H9 (cell line): ENCODE measurements around the gene SLC22A15. TPM values are rescaled to one million over a fixed set of nuclear protein-coding genes. Genes with fewer than 3 reads are reported as not detected.

ENCODE experiments used
- DNase-seq: peaks from one replicate; pipeline ENCODE4 v3.0.0-alpha.2; 2017
- H2AFZ ChIP-seq: one replicate; pipeline ENCODE4 v1.6.1; 2013; ENCODE audit warnings: mild to moderate bottlenecking, low read length, control low read depth, moderate library complexity
- H2AK5ac ChIP-seq: 2 replicates; pipeline ENCODE4 v1.6.1; 2013; ENCODE audit warnings: low read length, control low read depth, mixed read lengths; ENCODE audit not compliant: insufficient read length
- H2BK120ac ChIP-seq: one replicate; pipeline ENCODE4 v1.6.1; 2013; ENCODE audit warnings: low read depth, mild to moderate bottlenecking, low read length, control low read depth, inconsistent platforms; ENCODE audit not compliant: poor library complexity, severe bottlenecking
- H2BK12ac ChIP-seq: 2 replicates; pipeline ENCODE4 v1.6.1; 2013; ENCODE audit warnings: low read length, control low read depth, mixed read lengths, low read depth; ENCODE audit not compliant: insufficient read length
- H2BK15ac ChIP-seq: 2 replicates; pipeline ENCODE4 v1.6.1; 2013; ENCODE audit warnings: low read depth, low read length, control low read depth
- H2BK20ac ChIP-seq: one replicate; pipeline ENCODE4 v1.6.1; 2013; ENCODE audit warnings: low read depth, mild to moderate bottlenecking, low read length, control low read depth, inconsistent platforms; ENCODE audit not compliant: poor library complexity, severe bottlenecking
- H2BK5ac ChIP-seq: 2 replicates; pipeline ENCODE4 v1.6.1; 2013; ENCODE audit warnings: low read length, control low read depth, mixed read lengths; ENCODE audit not compliant: insufficient read length
- H3K14ac ChIP-seq: 2 replicates; pipeline ENCODE4 v1.6.1; 2013; ENCODE audit warnings: low read length, control low read depth; ENCODE audit not compliant: insufficient read depth
- H3K18ac ChIP-seq: 2 replicates; pipeline ENCODE4 v1.6.1; 2013; ENCODE audit warnings: low read depth, mild to moderate bottlenecking, mixed read lengths, low read length, control low read depth; ENCODE audit not compliant: insufficient read length
- H3K23ac ChIP-seq: 2 replicates; pipeline ENCODE4 v1.6.1; 2013; ENCODE audit warnings: low read length, control low read depth, mixed read lengths, low read depth; ENCODE audit not compliant: insufficient read length
- H3K23me2 ChIP-seq: 2 replicates; pipeline ENCODE4 v1.6.1; 2013; ENCODE audit warnings: low read depth, mild to moderate bottlenecking, mixed read lengths, low read length, control low read depth; ENCODE audit not compliant: insufficient read length, poor library complexity, severe bottlenecking
- H3K27ac ChIP-seq: 2 replicates; pipeline ENCODE4 v1.5.1; 2013; ENCODE audit warnings: low read length, control low read depth, mixed read lengths, low read depth; ENCODE audit not compliant: insufficient read length
- H3K27me3 ChIP-seq: 2 replicates; pipeline ENCODE4 v1.6.1; 2013; ENCODE audit warnings: low read length, control low read depth, inconsistent platforms; ENCODE audit not compliant: insufficient read depth
- H3K4ac ChIP-seq: 2 replicates; pipeline ENCODE4 v1.6.1; 2013; ENCODE audit warnings: low read depth, mild to moderate bottlenecking, control low read depth, inconsistent platforms, low read length, moderate library complexity
- H3K4me1 ChIP-seq: 2 replicates; pipeline ENCODE4 v1.6.1; 2013; ENCODE audit warnings: low read length, control low read depth, inconsistent platforms; ENCODE audit not compliant: insufficient read depth
- H3K4me2 ChIP-seq: 2 replicates; pipeline ENCODE4 v1.6.1; 2013; ENCODE audit warnings: low read length, control low read depth, mixed read lengths; ENCODE audit not compliant: insufficient read length, insufficient read depth
- H3K56ac ChIP-seq: 2 replicates; pipeline ENCODE4 v1.6.1; 2013; ENCODE audit warnings: low read depth, mild to moderate bottlenecking, mixed read lengths, low read length, control low read depth; ENCODE audit not compliant: insufficient read length
- H3K79me1 ChIP-seq: 2 replicates; pipeline ENCODE4 v1.6.1; 2013; ENCODE audit warnings: low read depth, mild to moderate bottlenecking, moderate library complexity, low read length, control low read depth, inconsistent platforms; ENCODE audit not compliant: insufficient read depth, poor library complexity, severe bottlenecking
- H3K79me2 ChIP-seq: 2 replicates; pipeline ENCODE4 v1.6.1; 2013; ENCODE audit warnings: low read length, control low read depth, inconsistent platforms; ENCODE audit not compliant: insufficient read depth
- H3K9ac ChIP-seq: 2 replicates; pipeline ENCODE4 v1.6.1; 2013; ENCODE audit warnings: low read length, control low read depth, mixed read lengths; ENCODE audit not compliant: insufficient read length; ENCODE audit errors: extremely low read depth
- H3K9me3 ChIP-seq: one replicate; pipeline ENCODE4 v1.6.1; 2013; ENCODE audit warnings: low read depth, low read length, inconsistent platforms; ENCODE audit not compliant: control insufficient read depth
- H3T11ph ChIP-seq: one replicate; pipeline ENCODE4 v1.6.1; 2013; ENCODE audit warnings: mild to moderate bottlenecking, low read length, control low read depth, inconsistent platforms
- H4K20me1 ChIP-seq: one replicate; pipeline ENCODE4 v1.6.1; 2013; ENCODE audit not compliant: control insufficient read depth, insufficient read length, insufficient read depth
- H4K5ac ChIP-seq: 2 replicates; pipeline ENCODE4 v1.6.1; 2013; ENCODE audit warnings: low read depth, mild to moderate bottlenecking, mixed read lengths, low read length, control low read depth; ENCODE audit not compliant: insufficient read length
- H4K8ac ChIP-seq: replicated peaks from 2 replicates; pipeline ENCODE4 v1.6.1; 2013; ENCODE audit warnings: low read length, control low read depth, mixed read lengths, low read depth; ENCODE audit not compliant: insufficient read length
- H4K91ac ChIP-seq: 2 replicates; pipeline ENCODE4 v1.6.1; 2013; ENCODE audit warnings: low read depth, mild to moderate bottlenecking, moderate library complexity, mixed read lengths, low read length, control low read depth; ENCODE audit not compliant: insufficient read length
- H3K27ac Mint-ChIP-seq, 3 experiments: 2 replicates in 2 of 3; 3 replicates in 1 of 3; pipeline ENCODE4 v1.8.0; 2020 to 2021; ENCODE audit warnings: mixed read lengths in 3 of 3, mild to moderate bottlenecking in 1 of 3, moderate library complexity in 1 of 3
- H3K27me3 Mint-ChIP-seq: 2 replicates; pipeline ENCODE4 v1.8.0; 2021; ENCODE audit warnings: low read depth, mild to moderate bottlenecking, moderate library complexity, mixed read lengths
- H3K36me3 Mint-ChIP-seq, 3 experiments: 2 replicates in 2 of 3; 3 replicates in 1 of 3; pipeline ENCODE4 v1.8.0; 2020 to 2021; ENCODE audit warnings: low read depth in 3 of 3, mixed read lengths in 3 of 3; ENCODE audit not compliant: insufficient read depth in 1 of 3
- H3K4me1 Mint-ChIP-seq, 2 experiments: 2 replicates each; pipeline ENCODE4 v1.8.0; 2020; ENCODE audit warnings: mixed read lengths in 2 of 2
- H3K4me3 Mint-ChIP-seq, 2 experiments: 2 replicates in 1 of 2; 3 replicates in 1 of 2; pipeline ENCODE4 v1.8.0; 2020 to 2021; ENCODE audit warnings: mild to moderate bottlenecking in 2 of 2, mixed read lengths in 2 of 2, moderate library complexity in 1 of 2
- H3K9me3 Mint-ChIP-seq, 2 experiments: 2 replicates in 1 of 2; 3 replicates in 1 of 2; pipeline ENCODE4 v1.8.0; 2020; ENCODE audit warnings: mild to moderate bottlenecking in 2 of 2, mixed read lengths in 2 of 2, moderate library complexity in 1 of 2
- CTCF ChIP-seq: fragments of 200-600 bp; sonication (generic); conservative IDR thresholded peaks from 3 replicates; pipeline ENCODE4 v1.8.0; 2021; ENCODE audit warnings: antibody characterized with exemption, mild to moderate bottlenecking
- WGBS: extraction: QIAGEN DNeasy Blood & Tissue Kit; methylation state at CpG from one replicate; pipeline ENCODE4 v1.1.7; 2013; ENCODE audit warnings: missing lambda C conversion rate, low lambda C conversion rate, mixed read lengths; ENCODE audit not compliant: insufficient read length; ENCODE audit errors: extremely low coverage; 5-methylcytosine and 5-hydroxymethylcytosine counted together
- total RNA-seq: library from RNA; stranded (reverse); gene quantifications from 2 replicates; pipeline ENCODE4 v1.2.1, GENCODE V29; 2021

The SLC22A15 gene
- total RNA-seq, 1 experiment from 2014 or later, result 3.2 TPM

GRCh38 chr1:116097626-116098025 is 121.3 kb downstream of the SLC22A15 start:
- H3K27me3 ChIP-seq, result no peaks in the 10 kb centered on the region
- no peak overlapping the region for H2BK120ac ChIP-seq
- H3K36me3 Mint-ChIP-seq, result peaks cover 0 to 8% (median 0%) of the 10 kb centered on the region in 3 experiments; a peak in 2 of 7 replicates
- no peak overlapping the region for H3K23ac ChIP-seq
- H4K5ac ChIP-seq, result no peak overlapping the region
- no peak overlapping the region for H3T11ph ChIP-seq
- H3K4me1 ChIP-seq, result no peaks in the 10 kb centered on the region
- no peak overlapping the region for H2BK12ac ChIP-seq
- no peaks in the 10 kb centered on the region for H4K20me1 ChIP-seq
- H2BK15ac ChIP-seq, result no peak overlapping the region
- no peak overlapping the region for H2BK20ac ChIP-seq
- no peak overlapping the region for H3K4me2 ChIP-seq
- no peak overlapping the region for H4K91ac ChIP-seq
- no peaks in the 10 kb centered on the region for H3K4me1 Mint-ChIP-seq
- H2BK5ac ChIP-seq, result no peak overlapping the region
- no peak overlapping the region for H3K14ac ChIP-seq
- H3K79me1 ChIP-seq, result no peaks in the 10 kb centered on the region
- no peak overlapping the region for H3K9ac ChIP-seq
- no peak overlapping the region for H3K4ac ChIP-seq
- H3K56ac ChIP-seq, result no peak overlapping the region
- H3K4me3 Mint-ChIP-seq, result no peak overlapping the region
- no peak overlapping the region for H4K8ac ChIP-seq
- DNase-seq, result no peak
- no peaks in the 10 kb centered on the region for H3K9me3 ChIP-seq
- no peaks in the 10 kb centered on the region for H3K27me3 Mint-ChIP-seq
- no CpG with 5 or more reads among the region's 1 CpG for WGBS
- H3K79me2 ChIP-seq, result no peaks in the 10 kb centered on the region
- H2AK5ac ChIP-seq, result no peak overlapping the region
- no peak for TF ChIP-seq CTCF
- no peak overlapping the region for H3K27ac ChIP-seq
- H3K9me3 Mint-ChIP-seq, result peaks cover 5 to 10% of the 10 kb centered on the region in 2 experiments; a peak in 3 of 5 replicates
- H3K18ac ChIP-seq, result no peak overlapping the region
- no peak overlapping the region for H3K27ac Mint-ChIP-seq
- no peaks in the 10 kb centered on the region for H3K23me2 ChIP-seq
- H2AFZ ChIP-seq, result no peak overlapping the region
